Hepatocyte (in vitro differentiated cells): Measurements from ENCODE around the gene CDS2. TPM values are rescaled to one million over a fixed set of nuclear protein-coding genes. Genes with fewer than 3 reads are reported as not detected.

Experiments used
- DNase-seq: peaks from one replicate; pipeline ENCODE4 v3.0.0-alpha.2; 2016; ENCODE audit warnings: low spot score
- H2AFZ ChIP-seq: fragments of 200-600 bp; sonication (generic); 2 replicates; pipeline ENCODE4 v1.6.0; 2016; ENCODE audit warnings: antibody characterized with exemption, mild to moderate bottlenecking
- H3K27ac ChIP-seq: fragments of 200-600 bp; sonication (generic); 2 replicates; pipeline ENCODE4 v1.5.1; 2016; ENCODE audit warnings: mild to moderate bottlenecking
- H3K27me3 ChIP-seq: fragments of 200-600 bp; sonication (generic); 2 replicates; pipeline ENCODE4 v1.6.1; 2016
- H3K36me3 ChIP-seq: fragments of 200-600 bp; sonication (generic); replicated peaks from 2 replicates; pipeline ENCODE4 v1.5.1; 2016; ENCODE audit warnings: low read depth; ENCODE audit not compliant: insufficient read depth
- H3K4me1 ChIP-seq: fragments of 200-600 bp; sonication (generic); 2 replicates; pipeline ENCODE4 v1.5.1; 2016; ENCODE audit warnings: mild to moderate bottlenecking, moderate library complexity; ENCODE audit not compliant: insufficient read depth
- H3K4me2 ChIP-seq: fragments of 200-600 bp; sonication (generic); 2 replicates; pipeline ENCODE4 v1.6.0; 2016
- H3K4me3 ChIP-seq: fragments of 200-600 bp; sonication (generic); 2 replicates; pipeline ENCODE4 v1.5.1; 2016; ENCODE audit warnings: mild to moderate bottlenecking
- H3K79me2 ChIP-seq: fragments of 200-600 bp; sonication (generic); 2 replicates; pipeline ENCODE4 v1.6.0; 2017; ENCODE audit warnings: mild to moderate bottlenecking
- H3K9me2 ChIP-seq: fragments of 200-600 bp; sonication (generic); replicated peaks from 2 replicates; pipeline ENCODE4 v1.6.0; 2017; ENCODE audit warnings: mild to moderate bottlenecking; ENCODE audit not compliant: insufficient read depth
- H3K9me3 ChIP-seq: fragments of 200-600 bp; sonication (generic); 2 replicates; pipeline ENCODE4 v1.5.1; 2016; ENCODE audit warnings: low read depth, mild to moderate bottlenecking
- H4K20me1 ChIP-seq: fragments of 200-600 bp; sonication (generic); 2 replicates; pipeline ENCODE4 v1.6.0; 2016; ENCODE audit warnings: mild to moderate bottlenecking; ENCODE audit not compliant: insufficient read depth, poor library complexity, severe bottlenecking
- EZH2 ChIP-seq: fragments of 200-600 bp; sonication (generic); IDR thresholded peaks from 2 replicates; pipeline ENCODE4 v1.6.1; 2016; ENCODE audit warnings: antibody characterized with exemption, mild to moderate bottlenecking, borderline replicate concordance
- EZH2phosphoT487 ChIP-seq: fragments of 200-600 bp; sonication (generic); IDR thresholded peaks from one replicate; pipeline ENCODE4 v1.6.1; 2018; ENCODE audit warnings: antibody characterized with exemption, mild to moderate bottlenecking, low read depth, moderate library complexity; ENCODE audit not compliant: unreplicated experiment, severe bottlenecking
- WGBS: methylation state at CpG from one replicate; pipeline ENCODE4 v1.1.6; 2016; ENCODE audit warnings: low lambda C conversion rate; ENCODE audit errors: missing lambda C conversion rate; 5-methylcytosine and 5-hydroxymethylcytosine counted together
- polyA plus RNA-seq: library from polyadenylated mRNA; unstranded; fragments of >200 nt; fragmentation: Nextera tagmentation; extraction: Ambion mirVana; gene quantifications from 2 replicates; pipeline ENCODE4 v1.2.1, GENCODE V29; 2016
- total RNA-seq: library from RNA; depleted of rRNA; stranded (reverse); fragments of >200 nt; gene quantifications from 2 replicates; pipeline ENCODE4 v1.2.3, GENCODE V29; 2014
- TF ChIP-seq, protein P1 (sequence below): fragments of 200-600 bp; sonication (generic); IDR thresholded peaks from 2 replicates; pipeline ENCODE4 v1.5.1; 2016; ENCODE audit warnings: antibody characterized with exemption, mild to moderate bottlenecking; ENCODE audit not compliant: poor library complexity

The CDS2 gene
- total and polyA plus RNA-seq, 2 experiments from 2014 or later: 27.0 to 48.9 TPM

DNA sequence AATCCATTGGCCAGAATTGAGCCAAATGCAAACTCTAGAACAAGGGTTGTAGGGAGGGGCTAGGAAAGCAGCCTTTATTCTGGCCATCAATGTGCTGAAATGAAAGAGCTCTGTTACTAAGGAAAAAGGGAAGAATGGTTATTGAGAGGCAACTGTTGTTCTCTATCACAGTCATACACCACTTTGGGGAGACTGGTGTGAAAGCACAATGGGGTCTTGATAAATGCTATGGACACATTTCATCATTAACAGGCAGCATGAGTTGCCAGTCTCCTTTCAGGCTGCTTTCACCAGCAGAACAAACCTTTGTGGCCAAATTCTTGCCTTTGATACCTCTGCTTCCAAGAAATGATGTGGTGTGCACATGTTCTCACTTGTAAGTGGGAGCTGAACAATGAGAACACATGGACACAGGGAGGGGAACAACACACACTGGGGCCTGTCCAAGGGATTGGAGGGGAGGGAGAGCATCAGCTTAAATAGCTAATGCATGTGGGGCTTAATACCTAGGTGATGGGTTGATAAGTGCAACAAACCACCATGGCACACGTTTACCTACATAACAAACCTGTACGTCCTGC lies 86.2 kb downstream of the CDS2 start:
- no peaks in the 10 kb centered on the region for H3K4me1 ChIP-seq
- WGBS: 70% methylated on average over 2 of the region's 2 CpGs
- H3K27me3 ChIP-seq: no peaks in the 10 kb centered on the region
- no peak for TF ChIP-seq EZH2phosphoT487
- TF ChIP-seq EZH2: no peak
- TF ChIP-seq, protein P1, sequence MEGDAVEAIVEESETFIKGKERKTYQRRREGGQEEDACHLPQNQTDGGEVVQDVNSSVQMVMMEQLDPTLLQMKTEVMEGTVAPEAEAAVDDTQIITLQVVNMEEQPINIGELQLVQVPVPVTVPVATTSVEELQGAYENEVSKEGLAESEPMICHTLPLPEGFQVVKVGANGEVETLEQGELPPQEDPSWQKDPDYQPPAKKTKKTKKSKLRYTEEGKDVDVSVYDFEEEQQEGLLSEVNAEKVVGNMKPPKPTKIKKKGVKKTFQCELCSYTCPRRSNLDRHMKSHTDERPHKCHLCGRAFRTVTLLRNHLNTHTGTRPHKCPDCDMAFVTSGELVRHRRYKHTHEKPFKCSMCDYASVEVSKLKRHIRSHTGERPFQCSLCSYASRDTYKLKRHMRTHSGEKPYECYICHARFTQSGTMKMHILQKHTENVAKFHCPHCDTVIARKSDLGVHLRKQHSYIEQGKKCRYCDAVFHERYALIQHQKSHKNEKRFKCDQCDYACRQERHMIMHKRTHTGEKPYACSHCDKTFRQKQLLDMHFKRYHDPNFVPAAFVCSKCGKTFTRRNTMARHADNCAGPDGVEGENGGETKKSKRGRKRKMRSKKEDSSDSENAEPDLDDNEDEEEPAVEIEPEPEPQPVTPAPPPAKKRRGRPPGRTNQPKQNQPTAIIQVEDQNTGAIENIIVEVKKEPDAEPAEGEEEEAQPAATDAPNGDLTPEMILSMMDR: no peak
- H3K9me3 ChIP-seq: peaks cover 3% of the 10 kb centered on the region
- H3K9me2 ChIP-seq: no peaks in the 10 kb centered on the region
- no peak overlapping the region for H2AFZ ChIP-seq
- no peaks in the 10 kb centered on the region for H4K20me1 ChIP-seq
- no peak overlapping the region for H3K27ac ChIP-seq
- no peak overlapping the region for H3K4me3 ChIP-seq
- no peaks in the 10 kb centered on the region for H3K36me3 ChIP-seq
- no peak for DNase-seq
- no peak overlapping the region for H3K4me2 ChIP-seq
- no peaks in the 10 kb centered on the region for H3K79me2 ChIP-seq

DNA sequence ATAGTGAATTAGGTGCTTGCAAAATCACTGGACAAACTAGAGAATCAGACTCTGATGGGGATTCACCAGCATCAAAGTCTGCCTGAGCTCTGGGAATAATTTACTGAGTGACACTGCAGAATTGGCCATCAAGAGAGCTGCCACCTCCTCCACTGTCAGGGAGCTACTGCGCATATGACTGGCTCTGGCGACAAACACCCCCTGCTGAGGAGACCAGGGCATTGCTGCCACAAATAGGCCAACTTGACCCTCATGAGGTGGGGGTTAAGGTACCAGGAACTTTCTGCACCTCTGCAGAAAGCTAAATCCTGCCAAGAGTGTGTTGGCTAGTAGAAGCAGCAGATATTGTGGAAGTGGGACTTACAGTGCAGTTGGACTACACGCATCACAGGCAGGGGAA lies 88.0 kb downstream of the CDS2 start:
- Histone ChIP-seq H2AFZ (no peak overlapping the region), H3K9me2 (no peaks in the 10 kb centered on the region), H3K4me1 (no peaks in the 10 kb centered on the region), H3K27ac (no peak overlapping the region), H3K79me2 (no peaks in the 10 kb centered on the region), H3K27me3 (no peaks in the 10 kb centered on the region), H3K4me2 (no peak overlapping the region), H4K20me1 (no peaks in the 10 kb centered on the region), H3K4me3 (no peak overlapping the region), H3K36me3 (no peaks in the 10 kb centered on the region), H3K9me3 (peaks cover under 1% of the 10 kb centered on the region)
- no peak for DNase-seq
- 85% methylated on average over 3 of the region's 3 CpGs for WGBS
- TF ChIP-seq EZH2 (no peak), EZH2phosphoT487 (no peak)
- TF ChIP-seq, protein P1: no peak

DNA sequence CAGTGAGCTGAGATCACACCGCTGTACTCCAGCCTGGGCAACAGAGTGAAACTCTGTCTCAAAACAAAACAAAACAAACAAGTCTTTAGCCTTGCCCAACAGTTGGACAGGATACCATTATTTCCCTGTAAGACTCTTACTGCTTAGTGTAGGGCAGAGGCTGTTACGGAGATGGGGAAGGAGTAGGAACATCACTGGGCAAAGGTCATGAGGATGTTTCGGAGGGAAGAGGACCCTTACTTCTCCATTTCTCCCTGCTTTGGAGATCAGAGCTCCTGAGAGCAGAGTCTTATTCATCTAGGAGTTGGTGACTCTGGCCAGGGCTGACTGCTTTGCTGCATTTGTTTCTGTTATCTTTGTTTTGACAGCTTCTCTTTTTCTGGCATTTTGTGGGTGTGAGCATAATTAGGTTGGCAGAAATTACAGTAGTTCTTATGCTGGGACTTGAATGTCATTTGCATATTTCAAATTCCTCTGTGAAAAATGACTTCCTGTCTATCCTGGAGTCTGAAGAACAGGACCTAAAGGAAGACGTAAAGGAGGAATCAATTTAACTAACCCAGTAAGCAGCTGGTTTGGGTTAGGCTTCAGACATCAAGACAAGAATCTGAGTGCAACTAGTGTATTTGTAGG lies 89.0 kb downstream of the CDS2 start:
- no peaks in the 10 kb centered on the region for H3K27me3 ChIP-seq
- no peaks in the 10 kb centered on the region for H3K79me2 ChIP-seq
- H3K4me2 ChIP-seq: no peak overlapping the region
- TF ChIP-seq EZH2 (no peak), EZH2phosphoT487 (no peak)
- TF ChIP-seq, protein P1: no peak
- no peak for DNase-seq
- H3K27ac ChIP-seq: no peak overlapping the region
- no peak overlapping the region for H3K4me3 ChIP-seq
- no peaks in the 10 kb centered on the region for H3K36me3 ChIP-seq
- no peak overlapping the region for H2AFZ ChIP-seq
- H3K9me2 ChIP-seq: no peaks in the 10 kb centered on the region
- 76% methylated on average over 4 of the region's 4 CpGs for WGBS
- H3K9me3 ChIP-seq: no peaks in the 10 kb centered on the region
- no peaks in the 10 kb centered on the region for H3K4me1 ChIP-seq
- no peaks in the 10 kb centered on the region for H4K20me1 ChIP-seq
